Hair follicular keratinocyte (primary cell): ENCODE results near the gene SMARCA1. TPM values are rescaled to one million over a fixed set of nuclear protein-coding genes. Genes with fewer than 3 reads are reported as not detected.

Source experiments
- total RNA-seq: library from RNA; depleted of rRNA; stranded (reverse); fragments of >200 nt; gene quantifications from 2 replicates; pipeline ENCODE4 v1.2.3, GENCODE V29; 2015

The SMARCA1 gene
- 14.2 and 20.6 TPM in 2 replicates for total RNA-seq

DNA sequence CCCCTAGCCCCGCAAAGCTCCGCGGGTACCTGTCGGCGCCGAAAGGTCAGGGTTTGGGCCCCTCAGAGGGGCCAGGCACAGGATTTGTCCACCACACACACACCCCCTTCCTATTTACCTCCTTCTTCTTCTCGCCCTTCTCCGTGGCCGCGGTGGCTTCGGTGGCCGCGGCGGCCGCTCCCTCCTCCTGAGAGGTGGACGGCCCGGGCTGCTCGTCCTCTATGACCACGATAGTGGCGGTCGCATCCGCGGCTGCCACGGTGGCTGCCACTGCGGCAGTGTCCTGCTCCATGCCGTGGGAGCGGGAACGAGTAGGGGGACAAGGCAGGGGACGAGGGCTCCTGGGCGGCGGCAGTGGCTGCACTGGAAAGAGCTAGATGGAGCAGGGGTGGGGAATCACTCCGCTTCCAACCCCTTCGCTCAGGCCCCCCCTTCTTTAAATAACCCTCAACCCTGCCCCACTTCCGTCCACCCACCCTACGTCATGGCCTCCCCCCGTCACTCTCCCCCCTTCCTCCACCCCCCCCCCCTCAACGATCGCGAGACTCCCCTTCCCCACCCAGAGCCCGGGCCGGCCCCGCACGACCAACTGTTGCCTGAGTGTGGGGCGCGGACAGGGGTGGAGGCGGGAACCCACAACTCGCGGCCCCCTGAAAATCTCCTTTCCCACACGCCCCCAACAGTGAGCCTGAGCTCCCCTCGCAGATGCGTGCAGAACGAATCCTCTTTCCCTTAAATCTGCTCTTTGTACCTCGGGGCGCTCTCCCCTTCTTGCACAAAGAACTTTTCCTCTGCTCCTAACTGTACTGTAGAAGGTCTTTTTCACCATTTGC is at the start of gene SMARCA1:
TSS of gene SMARCA1 (minus strand) at position 412 of the 833 bp plus-strand sequence. CDS start at position 292, 120 bp downstream.

GRCh38 chrX:129540068-129540653 is 16.9 kb upstream of the SMARCA1 start, which contains the start of gene OCRL:
Gene OCRL (plus strand): TSS chrX:129540259. CDS start chrX:129540440, 181 bp downstream.

Other genes with a start within 250 kb of the SMARCA1 start
- 9.2 and 14.9 TPM in 2 replicates for gene OCRL, start 16.8 kb upstream of the SMARCA1 start, total RNA-seq
- 4.9 and 8.2 TPM in 2 replicates for gene APLN, start 131.5 kb upstream of the SMARCA1 start, total RNA-seq
- not detected in 2 replicates for gene XPNPEP2, start 215.5 kb upstream of the SMARCA1 start, total RNA-seq